Nephron progenitor cell (in vitro differentiated cells): ENCODE results near the gene BAHCC1.

ENCODE experiments used
- DNase-seq: peaks from one replicate; pipeline ENCODE4 v3.0.0; 2021
- H3K27ac Mint-ChIP-seq: 2 replicates; pipeline ENCODE4 v1.8.0; 2021; ENCODE audit warnings: mild to moderate bottlenecking, moderate library complexity, mixed read lengths
- H3K27me3 Mint-ChIP-seq: 2 replicates; pipeline ENCODE4 v1.8.0; 2021; ENCODE audit warnings: mild to moderate bottlenecking, low read depth, mixed read lengths; ENCODE audit not compliant: poor library complexity
- H3K36me3 Mint-ChIP-seq: 2 replicates; pipeline ENCODE4 v1.8.0; 2021; ENCODE audit warnings: low read depth, mixed read lengths
- H3K4me1 Mint-ChIP-seq: 2 replicates; pipeline ENCODE4 v1.8.0; 2021; ENCODE audit warnings: mixed read lengths
- H3K4me3 Mint-ChIP-seq: 2 replicates; pipeline ENCODE4 v1.8.0; 2021; ENCODE audit warnings: mild to moderate bottlenecking, moderate library complexity, mixed read lengths
- H3K9me3 Mint-ChIP-seq: 2 replicates; pipeline ENCODE4 v1.8.0; 2021; ENCODE audit warnings: mild to moderate bottlenecking, moderate library complexity, mixed read lengths
- CTCF ChIP-seq: fragments of 200-600 bp; sonication (generic); IDR thresholded peaks from 2 replicates; pipeline ENCODE4 v1.5.0; 2021; ENCODE audit warnings: antibody characterized with exemption

The BAHCC1 gene

GRCh38 chr17:81463506-81463905 is 68.2 kb downstream of the BAHCC1 start:
- DNase-seq: no peak
- Mint-ChIP-seq H3K27me3 (peaks cover 5% of the 10 kb centered on the region), H3K27ac (no peak overlapping the region), H3K9me3 (no peaks in the 10 kb centered on the region), H3K36me3 (peaks cover 27% of the 10 kb centered on the region), H3K4me3 (no peak overlapping the region), H3K4me1 (peaks cover 27% of the 10 kb centered on the region)
- no peak for TF ChIP-seq CTCF

- H3K9me3 Mint-ChIP-seq: no peaks in the 10 kb centered on the region
- peaks cover 29% of the 10 kb centered on the region for H3K4me1 Mint-ChIP-seq
- H3K27ac Mint-ChIP-seq: peak overlapping the region; percentile 68
- H3K4me3 Mint-ChIP-seq: no peak overlapping the region
- peaks cover 5% of the 10 kb centered on the region for H3K27me3 Mint-ChIP-seq
- TF ChIP-seq CTCF: no peak
- no peak for DNase-seq
- H3K36me3 Mint-ChIP-seq: peaks cover 28% of the 10 kb centered on the region
Measured at GRCh38 chr17:81464586-81464985, 69.3 kb downstream of the BAHCC1 start.

- no peak overlapping the region for H3K4me3 Mint-ChIP-seq
- peaks cover 34% of the 10 kb centered on the region for H3K4me1 Mint-ChIP-seq
- TF ChIP-seq CTCF: no peak
- no peaks in the 10 kb centered on the region for H3K9me3 Mint-ChIP-seq
- peaks cover 5% of the 10 kb centered on the region for H3K27me3 Mint-ChIP-seq
- no peak for DNase-seq
- peaks cover 30% of the 10 kb centered on the region for H3K36me3 Mint-ChIP-seq
- H3K27ac Mint-ChIP-seq: peak overlapping the region; percentile 57
Measured at GRCh38 chr17:81465910-81466309, 70.7 kb downstream of the BAHCC1 start.

- H3K4me1 Mint-ChIP-seq: peaks cover 35% of the 10 kb centered on the region
- peaks cover 5% of the 10 kb centered on the region for H3K27me3 Mint-ChIP-seq
- H3K36me3 Mint-ChIP-seq: peaks cover 30% of the 10 kb centered on the region
- TF ChIP-seq CTCF: no peak
- H3K27ac Mint-ChIP-seq: peak overlapping the region; percentile 48
- H3K4me3 Mint-ChIP-seq: no peak overlapping the region
- no peaks in the 10 kb centered on the region for H3K9me3 Mint-ChIP-seq
- DNase-seq: no peak
Measured at GRCh38 chr17:81466564-81467472, 71.6 kb downstream of the BAHCC1 start.

GRCh38 chr17:81468111-81468769 is 73.0 kb downstream of the BAHCC1 start:
- H3K9me3 Mint-ChIP-seq: no peaks in the 10 kb centered on the region
- no peak overlapping the region for H3K4me3 Mint-ChIP-seq
- H3K27me3 Mint-ChIP-seq: peaks cover 5% of the 10 kb centered on the region
- H3K4me1 Mint-ChIP-seq: peaks cover 39% of the 10 kb centered on the region
- no peak for TF ChIP-seq CTCF
- DNase-seq: no peak
- peaks cover 23% of the 10 kb centered on the region for H3K36me3 Mint-ChIP-seq
- peak overlapping the region; percentile 93 for H3K27ac Mint-ChIP-seq
